Inflammatory macrophage (primary cell): Measurements from ENCODE around the gene GALNT17.

ENCODE experiments used
- DNase-seq, 2 donors: peaks; one replicate each; pipeline ENCODE4 v3.0.0-alpha.2; 2020 to 2022

Gene GALNT17

DNA sequence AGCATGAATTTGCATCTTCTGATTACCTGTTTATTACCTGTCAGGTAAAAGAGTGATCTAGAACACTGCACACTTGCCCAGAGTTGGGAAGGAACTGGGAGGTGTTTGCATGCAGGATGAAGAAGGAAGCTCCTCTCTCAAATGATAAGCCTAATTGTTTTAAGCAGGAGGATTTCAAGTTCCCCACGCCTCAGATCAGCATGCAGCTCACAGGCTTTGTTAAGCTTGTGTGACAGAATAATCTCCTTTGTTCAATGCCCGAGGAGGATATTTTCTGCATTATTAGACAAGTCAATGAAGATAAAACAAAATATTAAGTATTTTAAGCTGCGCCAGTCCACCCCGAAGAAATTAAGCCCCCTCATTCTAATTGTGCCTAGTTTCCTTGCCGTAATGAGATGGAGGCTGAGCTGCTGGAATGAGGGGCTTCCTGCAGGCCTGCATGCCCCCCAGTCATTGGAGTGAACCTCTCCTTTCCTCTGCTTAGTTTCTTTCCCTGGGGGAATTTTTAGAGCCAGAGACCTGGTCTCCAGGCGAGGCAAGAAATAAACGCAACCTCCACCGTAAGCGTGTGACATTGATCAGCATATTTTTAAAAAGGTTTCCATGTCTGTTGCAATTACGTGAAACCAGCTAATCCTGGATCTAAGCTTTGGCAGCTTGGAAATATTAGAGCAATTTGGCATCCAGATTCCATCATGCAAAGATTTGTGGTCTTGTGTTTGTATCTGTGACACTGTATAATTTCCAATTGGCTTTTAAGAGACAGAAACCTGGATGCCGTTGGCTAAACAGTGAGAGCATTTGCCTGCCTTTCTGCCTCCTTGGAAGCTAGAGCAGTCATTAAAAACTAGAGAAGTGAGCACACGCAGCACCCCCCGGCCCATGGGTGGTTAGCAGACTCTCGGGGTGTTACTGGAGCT, 376.0 kb downstream of the GALNT17 start:
- DNase-seq = no peak

DNA sequence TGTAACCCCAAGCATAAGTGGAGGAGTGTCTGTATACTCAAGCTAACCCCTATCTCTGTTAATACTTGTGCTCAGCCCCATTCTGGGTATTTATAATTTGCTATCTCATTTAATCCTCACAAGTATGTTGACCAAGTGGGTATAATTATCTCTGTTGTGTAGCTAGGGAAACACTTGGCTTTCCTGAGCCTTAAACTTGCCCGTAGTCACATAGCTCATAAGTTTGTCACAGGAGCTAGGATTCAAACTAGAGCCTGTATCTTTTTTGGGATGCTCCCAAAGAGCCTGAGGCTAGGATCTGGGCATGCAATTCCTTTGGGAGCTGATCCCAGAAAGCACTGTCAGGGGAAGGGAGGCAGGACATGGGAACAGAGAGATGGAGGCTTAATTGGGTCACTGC, 377.4 kb downstream of the GALNT17 start:
- DNase-seq = no peak

- no peak for DNase-seq
Measured at GRCh38 chr7:71511361-71511807, 379.4 kb downstream of the GALNT17 start.

- no peak for DNase-seq
Measured at GRCh38 chr7:71517940-71518699, 386.2 kb downstream of the GALNT17 start.

- no peak for DNase-seq
Measured at GRCh38 chr7:71518880-71519279, 386.9 kb downstream of the GALNT17 start.

DNA sequence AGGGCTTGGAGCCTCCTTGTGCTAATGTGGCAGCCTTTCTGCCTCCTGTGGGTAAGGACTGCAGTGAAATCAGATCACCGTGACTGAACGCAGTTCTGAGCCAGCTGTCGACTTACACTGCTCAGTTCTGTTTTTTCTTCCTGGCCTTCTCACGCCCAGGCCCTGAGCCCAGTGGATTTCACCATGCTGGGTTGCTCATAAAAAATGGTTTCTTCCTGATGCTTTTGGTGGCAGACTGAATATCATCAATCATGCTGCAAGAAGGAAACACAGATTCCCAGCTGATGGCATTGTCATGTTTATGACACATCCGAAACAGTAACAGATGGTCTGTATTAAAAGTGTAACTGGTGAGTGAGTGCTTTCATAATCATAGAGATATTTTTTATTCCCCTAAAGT, 389.6 kb downstream of the GALNT17 start:
- DNase-seq = no peak

DNA sequence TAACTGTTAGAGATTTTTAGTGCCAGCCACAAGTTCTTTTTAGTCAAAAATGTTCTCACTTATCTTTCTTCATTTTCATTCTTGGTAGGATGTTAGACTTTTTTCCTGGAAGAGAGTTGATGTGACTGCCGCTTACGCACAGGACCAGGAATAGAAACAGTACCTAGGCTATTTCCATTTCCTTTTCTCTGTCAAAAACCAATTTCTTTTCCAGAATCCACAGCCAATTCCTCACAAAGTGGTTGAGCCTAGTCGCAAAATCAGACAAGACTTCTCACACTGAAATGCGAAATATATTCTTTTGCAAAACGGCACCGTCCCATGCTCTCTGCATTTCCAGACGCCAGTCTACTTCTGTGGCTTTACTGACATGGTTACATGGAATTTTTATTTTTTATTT, 394.2 kb downstream of the GALNT17 start:
- no peak for DNase-seq

GRCh38 chr7:71527213-71527612, 395.3 kb downstream of the GALNT17 start:
- DNase-seq = no peak

DNA sequence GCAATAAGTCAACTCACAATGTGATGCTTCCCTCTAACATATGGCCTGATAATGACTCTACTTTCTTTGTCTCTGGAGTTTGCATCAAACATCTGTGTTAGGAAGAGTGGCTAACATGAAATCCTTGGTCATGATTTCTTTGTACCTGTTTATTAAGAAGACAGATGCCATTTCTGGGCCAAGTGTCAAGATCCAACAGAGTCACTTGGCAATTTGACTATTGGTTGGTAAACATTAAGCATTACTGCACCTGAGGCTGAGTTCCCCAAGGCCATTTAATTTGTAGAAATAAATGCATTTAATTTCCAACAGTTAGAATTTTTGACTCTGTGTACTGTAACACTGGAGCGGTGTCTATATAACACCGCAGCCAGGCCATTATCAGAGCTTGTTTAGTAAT, 403.7 kb downstream of the GALNT17 start:
- DNase-seq = no peak

- no peak for DNase-seq
Measured at GRCh38 chr7:71538210-71538609, 406.3 kb downstream of the GALNT17 start.

DNA sequence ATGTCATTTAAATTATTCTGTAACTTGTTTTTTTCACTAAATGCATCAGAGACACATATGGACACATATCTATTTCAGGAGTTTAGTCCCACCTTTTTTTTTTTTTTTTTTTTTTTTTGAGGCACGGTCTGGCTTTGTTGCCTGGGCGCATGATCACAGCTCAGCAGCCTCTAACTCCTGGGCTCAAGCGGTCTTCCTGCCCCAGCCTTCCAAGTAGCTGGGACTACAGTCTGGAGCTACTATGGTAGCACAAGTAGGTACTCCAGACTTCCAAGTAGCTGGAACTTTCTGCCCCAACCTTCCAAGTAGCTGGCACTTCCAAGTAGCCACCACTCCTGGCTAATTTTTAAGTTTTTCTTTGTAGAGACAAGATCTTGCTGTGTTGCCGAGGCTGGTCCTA, 407.7 kb downstream of the GALNT17 start:
- no peak for DNase-seq

GRCh38 chr7:71541707-71542353, 409.9 kb downstream of the GALNT17 start:
- DNase-seq = no peak

- DNase-seq = no peak
Measured at GRCh38 chr7:71543396-71543795, 411.5 kb downstream of the GALNT17 start.

DNA sequence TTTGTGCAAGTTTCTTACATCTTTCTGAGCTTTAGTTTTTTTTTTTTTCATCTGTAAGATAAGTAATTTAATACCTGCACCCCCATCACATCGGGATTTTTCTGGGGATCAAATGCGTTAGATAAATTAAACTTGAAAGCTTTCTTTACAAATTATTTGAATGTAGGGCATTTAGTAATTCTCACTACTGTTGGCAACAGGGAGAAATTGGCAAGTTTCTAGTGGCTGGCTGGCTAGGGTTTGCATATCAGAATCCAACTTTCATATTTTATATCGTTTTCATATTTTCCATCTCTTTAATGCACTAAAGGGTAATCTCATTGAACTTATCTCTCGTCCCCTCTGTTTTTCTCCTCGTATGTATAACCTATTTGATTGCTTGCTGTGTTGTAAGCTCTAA, 412.9 kb downstream of the GALNT17 start:
- no peak for DNase-seq

DNA sequence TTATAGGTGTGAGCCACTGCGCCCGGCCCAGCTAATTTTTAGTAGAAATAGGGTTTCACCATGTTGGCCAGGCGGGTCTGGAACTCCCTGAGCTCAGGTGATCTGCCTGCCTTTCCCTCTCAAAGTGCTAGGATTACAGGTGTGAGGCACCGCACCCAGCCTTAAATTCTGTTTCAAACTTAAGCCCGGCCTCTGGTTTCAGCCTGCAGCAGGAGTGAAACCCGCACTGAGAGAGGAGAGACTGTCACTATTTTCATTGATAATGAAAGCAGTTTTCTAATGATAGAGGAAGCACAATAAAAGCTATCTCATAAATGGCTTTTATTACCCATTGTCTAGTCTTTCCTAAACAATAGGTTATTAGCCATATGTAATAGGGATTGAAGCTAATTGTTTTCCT, 415.5 kb downstream of the GALNT17 start:
- no peak for DNase-seq

GRCh38 chr7:71548746-71549145, 416.8 kb downstream of the GALNT17 start:
- no peak for DNase-seq

DNA sequence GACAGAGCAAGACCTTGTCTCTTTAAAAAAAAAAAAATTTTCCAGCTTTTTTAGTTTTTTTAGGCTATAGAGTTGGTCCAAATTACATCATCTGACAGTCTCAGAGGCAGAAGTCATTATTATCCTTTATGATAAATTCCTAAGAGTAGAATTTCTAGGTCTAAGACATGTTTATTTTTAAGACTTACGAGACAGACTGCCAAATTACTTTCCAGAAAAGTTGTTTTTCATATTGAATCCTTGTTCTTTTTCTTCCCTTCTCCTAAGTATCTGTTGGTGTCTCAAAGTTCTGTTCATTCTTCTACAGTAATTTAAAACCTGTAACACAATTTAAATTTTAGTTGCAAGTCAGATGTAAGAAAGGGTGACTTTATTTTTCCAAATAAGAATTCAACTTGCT, 421.4 kb downstream of the GALNT17 start:
- no peak for DNase-seq

GRCh38 chr7:71555758-71556157, 423.8 kb downstream of the GALNT17 start:
- no peak for DNase-seq

GRCh38 chr7:71558806-71559613, 427.1 kb downstream of the GALNT17 start:
- no peak for DNase-seq

GRCh38 chr7:71560354-71560995, 428.5 kb downstream of the GALNT17 start:
- DNase-seq = no peak

- DNase-seq = no peak
Measured at GRCh38 chr7:71563276-71563675, 431.3 kb downstream of the GALNT17 start.

GRCh38 chr7:71566376-71566775, 434.4 kb downstream of the GALNT17 start:
- DNase-seq = no peak
